Stimulated activated naive CD4-positive, alpha-beta T cell (primary cell): ENCODE results near the gene SLC7A6.

Experiments
- DNase-seq, 6 experiments: peaks; one replicate each; lab custom pipeline; 2025; lab: John Stamatoyannopoulos, UW

The SLC7A6 gene

GRCh38 chr16:68346892-68347480 is 82.7 kb downstream of the SLC7A6 start:
- no peak for DNase-seq

DNA sequence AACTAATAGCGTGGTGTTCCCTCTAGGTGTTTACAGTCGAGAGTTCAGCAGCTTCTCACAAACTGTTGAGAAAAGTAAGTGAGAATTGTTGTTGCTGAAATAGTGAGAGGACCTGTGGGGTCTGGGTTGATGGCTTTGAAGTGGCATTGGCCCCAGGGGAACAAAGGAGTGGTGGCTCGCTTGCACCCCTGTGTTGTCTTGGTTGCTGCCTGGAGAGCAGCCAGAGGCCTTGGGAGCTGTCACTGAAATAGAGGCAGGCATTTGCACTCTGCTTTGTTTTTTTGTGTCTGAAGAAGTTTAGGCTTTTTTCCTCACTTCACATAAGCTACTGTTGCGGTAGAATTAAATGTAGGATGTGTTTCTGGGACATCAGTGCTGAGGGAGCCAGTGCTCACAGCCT is 83.3 kb downstream of the SLC7A6 start:
- DNase-seq: no peak

DNA sequence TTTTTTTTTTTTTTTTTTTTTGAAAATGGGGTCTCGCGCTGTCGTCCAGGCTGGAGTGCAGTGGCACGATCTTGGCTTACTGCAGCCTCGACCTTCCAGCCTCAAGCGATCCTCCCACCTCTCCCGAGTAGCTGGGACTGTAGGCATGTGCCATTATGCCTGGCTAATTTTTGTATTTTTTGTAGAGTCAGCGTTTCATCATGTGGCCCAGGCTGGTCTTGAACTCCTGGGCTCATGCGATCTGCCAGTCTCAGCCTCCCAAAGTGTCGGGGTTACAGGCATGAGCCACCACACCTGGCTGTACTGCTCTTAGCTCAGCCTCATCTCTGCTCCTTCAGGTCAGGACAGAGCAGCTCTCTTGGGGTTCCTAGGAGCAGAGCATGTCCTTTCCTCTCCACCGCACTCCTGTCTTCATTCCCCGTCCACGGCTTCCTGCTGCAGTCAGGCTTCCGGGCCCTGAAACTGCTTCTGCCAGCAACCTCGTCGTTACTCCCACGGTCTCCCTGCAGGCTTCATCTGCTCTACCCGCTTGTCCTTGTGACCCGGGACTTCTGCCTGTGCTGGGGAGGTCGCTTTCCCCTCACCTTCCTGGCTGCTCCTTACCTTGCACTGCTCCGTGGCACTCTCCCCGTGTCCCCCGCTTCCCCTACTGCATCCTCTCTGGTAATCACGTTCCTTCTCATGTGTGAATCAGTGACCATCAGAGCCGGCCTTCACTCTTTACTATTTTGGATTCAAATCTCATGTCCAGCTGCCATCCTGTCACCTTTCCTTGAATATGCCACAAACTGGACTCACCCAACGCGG is 84.5 kb downstream of the SLC7A6 start:
- DNase-seq: no peak

- DNase-seq: no peak
Measured at GRCh38 chr16:68349838-68350410, 85.6 kb downstream of the SLC7A6 start.

GRCh38 chr16:68350813-68351350 is 86.6 kb downstream of the SLC7A6 start:
- DNase-seq: no peak
